ENCODE measurements around the gene ARG2. TPM values are rescaled to one million over a fixed set of nuclear protein-coding genes. Genes with fewer than 3 reads are reported as not detected.
A peak's percentile ranks its signal among the peaks of the same experiment; 100 is the strongest.

Gene ARG2
- total and polyA plus RNA-seq, 9 of the 15 experiments (the other 6 are each of a cell fraction or from before 2014, with no cell fraction given) = 6.2 to 75.0 (median 17.8) TPM

GRCh38 chr14:67694791-67695393 lies 75.2 kb downstream of the ARG2 start (continued):
- TF ChIP-seq XRCC4 (IDR thresholded peaks at IDR 0.05; ENCODE audit: extremely low read depth, insufficient read depth, insufficient read length) (no peak), ZFX (CRISPR knock-in tag; IDR thresholded peaks at IDR 0.05) (peak; percentile 10; the same call in 1 of the 2 replicates), ESRRA (IDR thresholded peaks at IDR 0.05; ENCODE audit: borderline replicate concordance, low read depth) (no peak), POLR2AphosphoS5 (IDR thresholded peaks at IDR 0.05; ENCODE audit: control insufficient read depth, insufficient read depth, low read depth, low read length) (peak; percentile 62; the same call in 1 of the 2 replicates), CHAMP1 (IDR thresholded peaks at IDR 0.05) (no peak), YY1 (IDR thresholded peaks at IDR 0.05; ENCODE audit: borderline replicate concordance in 1 of 3, control insufficient read depth in 1 of 3, extremely low read depth in 1 of 3, insufficient read depth in 3 of 3, insufficient read length in 1 of 3, insufficient replicate concordance in 2 of 3, low read depth in 1 of 3, low read length in 2 of 3) (no peak), ZNF398 (CRISPR knock-in tag; IDR thresholded peaks at IDR 0.05) (no peak), PKNOX1 (IDR thresholded peaks at IDR 0.05) (peak; percentile 86), FOXJ2 (tag; IDR thresholded peaks at IDR 0.05) (no peak), MBD2 (IDR thresholded peaks at IDR 0.05; ENCODE audit: borderline replicate concordance, low read depth) (0 out of 2 replicates have a peak, but pooled peaks have one; percentile 31), CEBPB (tag; IDR thresholded peaks at IDR 0.05) (no peak), ARID3A (IDR thresholded peaks at IDR 0.05; ENCODE audit: borderline replicate concordance, low read depth, low read length) (no peak), PTRF (tag; IDR thresholded peaks at IDR 0.05) (no peak), KDM5B (IDR thresholded peaks at IDR 0.05; ENCODE audit: insufficient replicate concordance, low read depth, low read length) (peak; percentile 56), L3MBTL2 (IDR thresholded peaks at IDR 0.05) (0 out of 2 replicates have a peak, but pooled peaks have one; percentile 25), MYNN (IDR thresholded peaks at IDR 0.05) (no peak), MYNN (CRISPR knock-in tag; IDR thresholded peaks at IDR 0.05) (no peak), HMGXB4 (CRISPR knock-in tag; IDR thresholded peaks at IDR 0.05) (no peak)
